ENCODE results near the gene RPS27. TPM values are rescaled to one million over a fixed set of nuclear protein-coding genes. Genes with fewer than 3 reads are reported as not detected.

Gene RPS27
- total and polyA plus RNA-seq, 2 experiments from 2014 or later: 1,371 to 3,355 TPM

DNA sequence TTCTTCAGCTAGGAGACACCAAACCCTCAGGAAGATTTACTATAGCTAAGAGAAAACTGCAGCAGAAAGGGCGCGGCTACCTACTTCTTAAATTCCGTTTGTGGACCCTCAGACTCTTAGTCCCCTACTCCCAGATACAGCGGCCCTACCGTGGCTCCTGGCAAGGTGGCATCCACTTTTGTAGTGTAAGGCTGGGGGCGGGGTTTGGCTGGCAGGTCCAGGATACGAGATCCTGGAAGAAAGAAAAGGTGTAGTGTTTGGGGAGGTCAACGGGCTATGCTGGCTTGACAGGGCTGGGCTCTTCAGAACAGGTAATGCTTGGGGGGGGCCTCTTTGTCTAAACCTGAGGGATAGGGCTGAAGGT is 22.6 kb upstream of the RPS27 start (continued):
- TF ChIP-seq, protein P1, sequence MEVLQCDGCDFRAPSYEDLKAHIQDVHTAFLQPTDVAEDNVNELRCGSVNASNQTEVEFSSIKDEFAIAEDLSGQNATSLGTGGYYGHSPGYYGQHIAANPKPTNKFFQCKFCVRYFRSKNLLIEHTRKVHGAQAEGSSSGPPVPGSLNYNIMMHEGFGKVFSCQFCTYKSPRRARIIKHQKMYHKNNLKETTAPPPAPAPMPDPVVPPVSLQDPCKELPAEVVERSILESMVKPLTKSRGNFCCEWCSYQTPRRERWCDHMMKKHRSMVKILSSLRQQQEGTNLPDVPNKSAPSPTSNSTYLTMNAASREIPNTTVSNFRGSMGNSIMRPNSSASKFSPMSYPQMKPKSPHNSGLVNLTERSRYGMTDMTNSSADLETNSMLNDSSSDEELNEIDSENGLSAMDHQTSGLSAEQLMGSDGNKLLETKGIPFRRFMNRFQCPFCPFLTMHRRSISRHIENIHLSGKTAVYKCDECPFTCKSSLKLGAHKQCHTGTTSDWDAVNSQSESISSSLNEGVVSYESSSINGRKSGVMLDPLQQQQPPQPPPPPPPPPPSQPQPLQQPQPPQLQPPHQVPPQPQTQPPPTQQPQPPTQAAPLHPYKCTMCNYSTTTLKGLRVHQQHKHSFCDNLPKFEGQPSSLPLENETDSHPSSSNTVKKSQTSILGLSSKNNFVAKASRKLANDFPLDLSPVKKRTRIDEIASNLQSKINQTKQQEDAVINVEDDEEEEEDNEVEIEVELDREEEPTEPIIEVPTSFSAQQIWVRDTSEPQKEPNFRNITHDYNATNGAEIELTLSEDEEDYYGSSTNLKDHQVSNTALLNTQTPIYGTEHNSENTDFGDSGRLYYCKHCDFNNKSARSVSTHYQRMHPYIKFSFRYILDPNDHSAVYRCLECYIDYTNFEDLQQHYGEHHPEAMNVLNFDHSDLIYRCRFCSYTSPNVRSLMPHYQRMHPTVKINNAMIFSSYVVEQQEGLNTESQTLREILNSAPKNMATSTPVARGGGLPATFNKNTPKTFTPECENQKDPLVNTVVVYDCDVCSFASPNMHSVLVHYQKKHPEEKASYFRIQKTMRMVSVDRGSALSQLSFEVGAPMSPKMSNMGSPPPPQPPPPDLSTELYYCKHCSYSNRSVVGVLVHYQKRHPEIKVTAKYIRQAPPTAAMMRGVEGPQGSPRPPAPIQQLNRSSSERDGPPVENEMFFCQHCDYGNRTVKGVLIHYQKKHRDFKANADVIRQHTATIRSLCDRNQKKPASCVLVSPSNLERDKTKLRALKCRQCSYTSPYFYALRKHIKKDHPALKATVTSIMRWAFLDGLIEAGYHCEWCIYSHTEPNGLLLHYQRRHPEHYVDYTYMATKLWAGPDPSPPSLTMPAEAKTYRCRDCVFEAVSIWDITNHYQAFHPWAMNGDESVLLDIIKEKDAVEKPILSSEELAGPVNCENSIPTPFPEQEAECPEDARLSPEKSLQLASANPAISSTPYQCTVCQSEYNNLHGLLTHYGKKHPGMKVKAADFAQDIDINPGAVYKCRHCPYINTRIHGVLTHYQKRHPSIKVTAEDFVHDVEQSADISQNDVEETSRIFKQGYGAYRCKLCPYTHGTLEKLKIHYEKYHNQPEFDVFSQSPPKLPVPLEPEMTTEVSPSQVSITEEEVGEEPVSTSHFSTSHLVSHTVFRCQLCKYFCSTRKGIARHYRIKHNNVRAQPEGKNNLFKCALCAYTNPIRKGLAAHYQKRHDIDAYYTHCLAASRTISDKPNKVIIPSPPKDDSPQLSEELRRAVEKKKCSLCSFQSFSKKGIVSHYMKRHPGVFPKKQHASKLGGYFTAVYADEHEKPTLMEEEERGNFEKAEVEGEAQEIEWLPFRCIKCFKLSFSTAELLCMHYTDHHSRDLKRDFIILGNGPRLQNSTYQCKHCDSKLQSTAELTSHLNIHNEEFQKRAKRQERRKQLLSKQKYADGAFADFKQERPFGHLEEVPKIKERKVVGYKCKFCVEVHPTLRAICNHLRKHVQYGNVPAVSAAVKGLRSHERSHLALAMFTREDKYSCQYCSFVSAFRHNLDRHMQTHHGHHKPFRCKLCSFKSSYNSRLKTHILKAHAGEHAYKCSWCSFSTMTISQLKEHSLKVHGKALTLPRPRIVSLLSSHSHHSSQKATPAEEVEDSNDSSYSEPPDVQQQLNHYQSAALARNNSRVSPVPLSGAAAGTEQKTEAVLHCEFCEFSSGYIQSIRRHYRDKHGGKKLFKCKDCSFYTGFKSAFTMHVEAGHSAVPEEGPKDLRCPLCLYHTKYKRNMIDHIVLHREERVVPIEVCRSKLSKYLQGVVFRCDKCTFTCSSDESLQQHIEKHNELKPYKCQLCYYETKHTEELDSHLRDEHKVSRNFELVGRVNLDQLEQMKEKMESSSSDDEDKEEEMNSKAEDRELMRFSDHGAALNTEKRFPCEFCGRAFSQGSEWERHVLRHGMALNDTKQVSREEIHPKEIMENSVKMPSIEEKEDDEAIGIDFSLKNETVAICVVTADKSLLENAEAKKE (CRISPR knock-in tag; IDR thresholded peaks at IDR 0.05): no peak
- TF ChIP-seq JUNB (IDR thresholded peaks at IDR 0.05; ENCODE audit: unreplicated experiment): no peak
- no peak for TF ChIP-seq EZH2phosphoT487 (IDR thresholded peaks at IDR 0.05; ENCODE audit: unreplicated experiment)
- TF ChIP-seq POLR2AphosphoS5 (IDR thresholded peaks at IDR 0.05; ENCODE audit: low read depth): no peak

DNA sequence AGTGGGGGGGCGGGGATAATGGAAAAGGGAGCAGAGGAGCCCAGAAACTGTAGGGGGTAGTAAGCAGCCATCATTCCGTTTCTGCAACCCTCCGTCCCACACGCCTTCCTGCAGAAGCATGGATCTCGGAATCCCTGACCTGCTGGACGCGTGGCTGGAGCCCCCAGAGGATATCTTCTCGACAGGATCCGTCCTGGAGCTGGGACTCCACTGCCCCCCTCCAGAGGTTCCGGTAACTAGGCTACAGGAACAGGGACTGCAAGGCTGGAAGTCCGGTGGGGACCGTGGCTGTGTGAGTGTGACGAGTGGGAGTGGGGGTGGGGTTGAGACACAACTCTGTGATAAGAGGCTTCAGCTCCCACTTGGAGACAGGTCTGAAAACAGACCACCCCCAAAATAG is 22.2 kb upstream of the RPS27 start:
- Mint-ChIP-seq H3K36me3 (ENCODE audit: low read depth) (peaks cover 40% of the 10 kb centered on the region), H3K9me3 (peaks cover 4% of the 10 kb centered on the region; the same call in 1 of the 3 replicates), H3K4me3 (peak overlapping the region; percentile 81), H3K27ac (peak overlapping the region; percentile 97), H3K27me3 (ENCODE audit: insufficient read depth, low read depth, poor library complexity) (peaks cover 18% of the 10 kb centered on the region), H3K4me1 (peaks cover 21% of the 10 kb centered on the region)
- peak overlapping the region; percentile 76 for H3K4me2 ChIP-seq
- H3F3A ChIP-seq (replicated peaks; ENCODE audit: low read depth): peaks cover 27% of the 10 kb centered on the region; the same call in 1 of the 2 replicates
- H3K9me2 ChIP-seq (ENCODE audit: insufficient read depth): no peaks in the 10 kb centered on the region
- no peaks in the 10 kb centered on the region for H4K20me1 ChIP-seq (replicated peaks; ENCODE audit: insufficient read depth)
- peaks cover 28% of the 10 kb centered on the region for H3K4me1 ChIP-seq (ENCODE audit: insufficient read depth)
- peak overlapping the region; percentile 62 for H3K4me3 ChIP-seq
- H3K27me3 ChIP-seq (ENCODE audit: insufficient read depth): no peaks in the 10 kb centered on the region
- ATAC-seq: no peak
- H2AFZ ChIP-seq: no peak overlapping the region
- no peak for DNase-seq (ENCODE audit: low spot score)
- peaks cover 26% of the 10 kb centered on the region for H3K79me2 ChIP-seq (replicated peaks; ENCODE audit: insufficient read depth)
- peak overlapping the region; percentile 97 for H3K27ac ChIP-seq (ENCODE audit: low read depth)
- no peaks in the 10 kb centered on the region; the same call in 1 of the 2 replicates for H3K36me3 ChIP-seq (ENCODE audit: insufficient read depth)
- TF ChIP-seq ZNF114 (CRISPR knock-in tag; IDR thresholded peaks at IDR 0.05) (no peak), JUNB (IDR thresholded peaks at IDR 0.05; ENCODE audit: unreplicated experiment) (no peak), CREB1 (CRISPR knock-in tag; IDR thresholded peaks at IDR 0.05; ENCODE audit: low read depth) (no peak), EZH2phosphoT487 (IDR thresholded peaks at IDR 0.05; ENCODE audit: unreplicated experiment) (no peak), STAT1 (IDR thresholded peaks at IDR 0.05; ENCODE audit: unreplicated experiment) (no peak), ZNF331 (CRISPR knock-in tag; IDR thresholded peaks at IDR 0.05; ENCODE audit: low read depth) (no peak), NANOG (IDR thresholded peaks at IDR 0.05; ENCODE audit: borderline replicate concordance) (no peak), EZH2 (IDR thresholded peaks at IDR 0.05; ENCODE audit: low read depth, unreplicated experiment) (no peak), POLR2AphosphoS5 (IDR thresholded peaks at IDR 0.05; ENCODE audit: low read depth) (no peak)
- TF ChIP-seq, protein P2, sequence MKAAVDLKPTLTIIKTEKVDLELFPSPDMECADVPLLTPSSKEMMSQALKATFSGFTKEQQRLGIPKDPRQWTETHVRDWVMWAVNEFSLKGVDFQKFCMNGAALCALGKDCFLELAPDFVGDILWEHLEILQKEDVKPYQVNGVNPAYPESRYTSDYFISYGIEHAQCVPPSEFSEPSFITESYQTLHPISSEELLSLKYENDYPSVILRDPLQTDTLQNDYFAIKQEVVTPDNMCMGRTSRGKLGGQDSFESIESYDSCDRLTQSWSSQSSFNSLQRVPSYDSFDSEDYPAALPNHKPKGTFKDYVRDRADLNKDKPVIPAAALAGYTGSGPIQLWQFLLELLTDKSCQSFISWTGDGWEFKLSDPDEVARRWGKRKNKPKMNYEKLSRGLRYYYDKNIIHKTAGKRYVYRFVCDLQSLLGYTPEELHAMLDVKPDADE (IDR thresholded peaks at IDR 0.05): no peak
- TF ChIP-seq, protein P3, sequence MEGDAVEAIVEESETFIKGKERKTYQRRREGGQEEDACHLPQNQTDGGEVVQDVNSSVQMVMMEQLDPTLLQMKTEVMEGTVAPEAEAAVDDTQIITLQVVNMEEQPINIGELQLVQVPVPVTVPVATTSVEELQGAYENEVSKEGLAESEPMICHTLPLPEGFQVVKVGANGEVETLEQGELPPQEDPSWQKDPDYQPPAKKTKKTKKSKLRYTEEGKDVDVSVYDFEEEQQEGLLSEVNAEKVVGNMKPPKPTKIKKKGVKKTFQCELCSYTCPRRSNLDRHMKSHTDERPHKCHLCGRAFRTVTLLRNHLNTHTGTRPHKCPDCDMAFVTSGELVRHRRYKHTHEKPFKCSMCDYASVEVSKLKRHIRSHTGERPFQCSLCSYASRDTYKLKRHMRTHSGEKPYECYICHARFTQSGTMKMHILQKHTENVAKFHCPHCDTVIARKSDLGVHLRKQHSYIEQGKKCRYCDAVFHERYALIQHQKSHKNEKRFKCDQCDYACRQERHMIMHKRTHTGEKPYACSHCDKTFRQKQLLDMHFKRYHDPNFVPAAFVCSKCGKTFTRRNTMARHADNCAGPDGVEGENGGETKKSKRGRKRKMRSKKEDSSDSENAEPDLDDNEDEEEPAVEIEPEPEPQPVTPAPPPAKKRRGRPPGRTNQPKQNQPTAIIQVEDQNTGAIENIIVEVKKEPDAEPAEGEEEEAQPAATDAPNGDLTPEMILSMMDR (conservative IDR thresholded peaks at IDR 0.05; ENCODE audit: low read depth in 2 of 2): no peak
- TF ChIP-seq, protein P4, sequence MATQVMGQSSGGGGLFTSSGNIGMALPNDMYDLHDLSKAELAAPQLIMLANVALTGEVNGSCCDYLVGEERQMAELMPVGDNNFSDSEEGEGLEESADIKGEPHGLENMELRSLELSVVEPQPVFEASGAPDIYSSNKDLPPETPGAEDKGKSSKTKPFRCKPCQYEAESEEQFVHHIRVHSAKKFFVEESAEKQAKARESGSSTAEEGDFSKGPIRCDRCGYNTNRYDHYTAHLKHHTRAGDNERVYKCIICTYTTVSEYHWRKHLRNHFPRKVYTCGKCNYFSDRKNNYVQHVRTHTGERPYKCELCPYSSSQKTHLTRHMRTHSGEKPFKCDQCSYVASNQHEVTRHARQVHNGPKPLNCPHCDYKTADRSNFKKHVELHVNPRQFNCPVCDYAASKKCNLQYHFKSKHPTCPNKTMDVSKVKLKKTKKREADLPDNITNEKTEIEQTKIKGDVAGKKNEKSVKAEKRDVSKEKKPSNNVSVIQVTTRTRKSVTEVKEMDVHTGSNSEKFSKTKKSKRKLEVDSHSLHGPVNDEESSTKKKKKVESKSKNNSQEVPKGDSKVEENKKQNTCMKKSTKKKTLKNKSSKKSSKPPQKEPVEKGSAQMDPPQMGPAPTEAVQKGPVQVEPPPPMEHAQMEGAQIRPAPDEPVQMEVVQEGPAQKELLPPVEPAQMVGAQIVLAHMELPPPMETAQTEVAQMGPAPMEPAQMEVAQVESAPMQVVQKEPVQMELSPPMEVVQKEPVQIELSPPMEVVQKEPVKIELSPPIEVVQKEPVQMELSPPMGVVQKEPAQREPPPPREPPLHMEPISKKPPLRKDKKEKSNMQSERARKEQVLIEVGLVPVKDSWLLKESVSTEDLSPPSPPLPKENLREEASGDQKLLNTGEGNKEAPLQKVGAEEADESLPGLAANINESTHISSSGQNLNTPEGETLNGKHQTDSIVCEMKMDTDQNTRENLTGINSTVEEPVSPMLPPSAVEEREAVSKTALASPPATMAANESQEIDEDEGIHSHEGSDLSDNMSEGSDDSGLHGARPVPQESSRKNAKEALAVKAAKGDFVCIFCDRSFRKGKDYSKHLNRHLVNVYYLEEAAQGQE (IDR thresholded peaks at IDR 0.05; ENCODE audit: unreplicated experiment): no peak
